Left lung (tissue), 10 donors: Measurements from ENCODE around the gene FDCSP. TPM values are rescaled to one million over a fixed set of nuclear protein-coding genes. Genes with fewer than 3 reads are reported as not detected.

Source experiments
- ATAC-seq: fragments of 200-7000 bp; cut with Tn5 transposase; one replicate; pipeline ENCODE4 v1.9.1; 2020; ENCODE audit warnings: moderate library complexity
- DNase-seq, 4 donors: peaks; one replicate each; pipeline ENCODE4 v3.0.0-alpha.2; 2013 to 2020
- H3K27ac ChIP-seq, 2 donors: fragments of 200-600 bp; sonication (generic) in 1 of 2; one replicate each; pipeline versions ENCODE4 v1.5.0 to v1.8.0; 2020 to 2021
- H3K27me3 ChIP-seq, 2 donors: fragments of 200-600 bp; sonication (generic) in 1 of 2; one replicate each; pipeline versions ENCODE4 v1.5.0 to v1.8.0; 2020 to 2021
- H3K36me3 ChIP-seq, 2 donors: fragments of 200-600 bp; sonication (generic) in 1 of 2; one replicate each; pipeline versions ENCODE4 v1.5.0 to v1.8.0; 2020 to 2021
- H3K4me1 ChIP-seq, 2 donors: fragments of 200-600 bp; one replicate each; pipeline ENCODE4 v1.8.0; 2021
- H3K4me3 ChIP-seq, 2 donors: fragments of 200-600 bp; sonication (generic) in 1 of 2; one replicate each; pipeline versions ENCODE4 v1.5.0 to v1.8.0; 2020 to 2021; ENCODE audit warnings: mild to moderate bottlenecking in 1 of 2
- H3K9me3 ChIP-seq, 2 donors: fragments of 200-600 bp; sonication (generic) in 1 of 2; one replicate each; pipeline versions ENCODE4 v1.5.0 to v1.8.0; 2020 to 2021
- intact Hi-C, 2 donors: fragments of 100-400 bp; cut with DNase I; formaldehyde crosslinking; loops; one replicate each; pipeline versions ENCODE4 v1.11.2 to v1.14.2; 2022
- polyA plus RNA-seq, 6 donors: library from polyadenylated mRNA; unstranded; fragments of 120-200 nt; gene quantifications; one replicate each; pipeline ENCODE4 v1.2.1, GENCODE V29; 2013; ENCODE audit not compliant: insufficient read length in 6 of 6
- total RNA-seq, 2 donors: library from RNA; stranded (reverse); fragmentation: NEBNext Ultra II Directional; extraction: Animal tissue kit (Norgen Biotek cat#: 25700); gene quantifications; one replicate each; pipeline ENCODE4 v1.2.1, GENCODE V29; 2021
- TF ChIP-seq, protein P1 (sequence below), 2 donors: fragments of 200-600 bp; sonication (generic) in 1 of 2; IDR thresholded peaks; one replicate each; pipeline versions ENCODE4 v1.5.0 to v1.8.0; 2021; ENCODE audit warnings: antibody characterized with exemption in 2 of 2
- donor health status: DM: no; HTN: yes; CAD: no.
- donor health status: DM: no; HTN: no; CAD: no.

The FDCSP gene
- total and polyA plus RNA-seq, 8 donors: not detected

DNA sequence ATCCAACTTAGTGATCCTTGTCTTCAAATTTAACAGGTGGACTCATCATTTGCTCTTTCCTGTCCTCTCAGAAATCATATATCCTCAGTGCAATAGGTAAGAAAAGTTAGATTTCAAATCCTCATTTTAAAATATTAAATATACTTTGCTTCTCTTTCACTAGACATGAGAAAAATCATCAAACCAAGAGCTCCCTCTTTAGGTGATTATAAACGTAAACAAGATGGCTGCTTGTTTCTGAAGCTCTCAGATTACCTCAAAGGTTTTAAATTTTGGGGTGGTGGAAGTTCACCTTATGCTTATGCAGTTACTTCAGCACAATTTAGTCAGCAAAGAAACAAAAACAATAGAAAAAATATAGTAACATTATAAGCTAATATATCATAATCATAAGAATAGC is 43.8 kb downstream of the FDCSP start:
- DNase-seq (peak in 1 of 4 donors; percentile 22), ATAC-seq (no peak)
- no peaks in the 10 kb centered on the region for H3K36me3 ChIP-seq
- H3K9me3 ChIP-seq: no peaks in the 10 kb centered on the region
- intact Hi-C loops: no loop called here
- H3K27me3 ChIP-seq: no peaks in the 10 kb centered on the region
- TF ChIP-seq, protein P1, sequence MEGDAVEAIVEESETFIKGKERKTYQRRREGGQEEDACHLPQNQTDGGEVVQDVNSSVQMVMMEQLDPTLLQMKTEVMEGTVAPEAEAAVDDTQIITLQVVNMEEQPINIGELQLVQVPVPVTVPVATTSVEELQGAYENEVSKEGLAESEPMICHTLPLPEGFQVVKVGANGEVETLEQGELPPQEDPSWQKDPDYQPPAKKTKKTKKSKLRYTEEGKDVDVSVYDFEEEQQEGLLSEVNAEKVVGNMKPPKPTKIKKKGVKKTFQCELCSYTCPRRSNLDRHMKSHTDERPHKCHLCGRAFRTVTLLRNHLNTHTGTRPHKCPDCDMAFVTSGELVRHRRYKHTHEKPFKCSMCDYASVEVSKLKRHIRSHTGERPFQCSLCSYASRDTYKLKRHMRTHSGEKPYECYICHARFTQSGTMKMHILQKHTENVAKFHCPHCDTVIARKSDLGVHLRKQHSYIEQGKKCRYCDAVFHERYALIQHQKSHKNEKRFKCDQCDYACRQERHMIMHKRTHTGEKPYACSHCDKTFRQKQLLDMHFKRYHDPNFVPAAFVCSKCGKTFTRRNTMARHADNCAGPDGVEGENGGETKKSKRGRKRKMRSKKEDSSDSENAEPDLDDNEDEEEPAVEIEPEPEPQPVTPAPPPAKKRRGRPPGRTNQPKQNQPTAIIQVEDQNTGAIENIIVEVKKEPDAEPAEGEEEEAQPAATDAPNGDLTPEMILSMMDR (IDR thresholded peaks at IDR 0.05): no peak
- H3K27ac ChIP-seq: no peak overlapping the region
- no peaks in the 10 kb centered on the region for H3K4me1 ChIP-seq
- no peak overlapping the region for H3K4me3 ChIP-seq

DNA sequence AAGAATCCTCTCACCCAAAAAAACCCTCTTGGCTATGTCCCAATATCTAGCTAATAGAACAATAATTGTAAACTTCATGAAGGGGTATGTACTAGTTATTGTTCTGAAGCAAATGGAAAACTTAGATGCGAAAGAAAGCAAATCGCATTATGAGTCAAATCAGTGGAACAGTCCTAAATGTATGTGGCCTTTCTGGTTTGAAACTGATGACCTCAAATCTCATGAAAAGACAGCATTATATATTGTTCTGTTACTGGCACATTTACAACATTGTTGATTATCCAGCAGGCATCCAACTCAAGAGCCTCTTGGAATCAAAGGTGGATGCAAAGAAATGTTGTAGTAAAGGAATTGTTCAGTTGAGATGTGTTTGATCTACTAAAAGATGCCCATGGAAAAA is 51.2 kb downstream of the FDCSP start:
- ATAC-seq (no peak), DNase-seq (no peak)
- TF ChIP-seq, protein P1 (IDR thresholded peaks at IDR 0.05): no peak
- intact Hi-C loops: no loop called here
- Histone ChIP-seq H3K36me3 (no peaks in the 10 kb centered on the region), H3K27me3 (no peaks in the 10 kb centered on the region), H3K27ac (no peak overlapping the region), H3K9me3 (peaks cover 0 to 5% of the 10 kb centered on the region in 2 donors), H3K4me1 (no peaks in the 10 kb centered on the region), H3K4me3 (no peak overlapping the region)

DNA sequence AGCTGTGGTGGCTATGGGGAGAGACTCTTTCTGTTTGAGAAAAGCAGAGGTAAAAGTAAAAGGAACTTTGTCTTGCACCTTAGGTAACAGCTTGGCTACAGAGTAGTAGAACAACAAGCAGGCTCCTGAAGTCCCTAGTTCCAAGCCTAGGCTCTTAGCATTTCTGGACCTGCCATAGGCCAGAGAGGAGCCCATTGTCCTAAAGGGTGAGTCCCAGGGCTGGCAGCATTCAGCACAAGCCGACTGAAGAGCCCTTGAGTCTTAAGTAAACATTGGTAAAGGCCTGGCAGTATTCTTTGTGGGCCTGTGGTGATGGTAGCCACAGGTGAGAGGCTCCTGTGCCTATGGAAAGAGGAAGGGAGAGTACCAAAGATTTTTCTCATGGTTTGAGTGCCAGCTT is 54.6 kb downstream of the FDCSP start:
- Histone ChIP-seq H3K36me3 (no peaks in the 10 kb centered on the region), H3K4me3 (no peak overlapping the region), H3K27me3 (no peaks in the 10 kb centered on the region), H3K9me3 (peaks cover 0 to 5% of the 10 kb centered on the region in 2 donors), H3K27ac (no peak overlapping the region), H3K4me1 (no peaks in the 10 kb centered on the region)
- intact Hi-C loops: no loop called here
- TF ChIP-seq, protein P1 (IDR thresholded peaks at IDR 0.05): no peak
- DNase-seq: peak in 1 of 4 donors; percentile 53
- peak; percentile 99 for ATAC-seq

Other genes starting within 250 kb of the FDCSP start
- not detected for gene STATH, start 230.2 kb upstream of the FDCSP start, total RNA-seq
- gene STATH, start 230.2 kb upstream of the FDCSP start, polyA plus RNA-seq: not detected
- not detected for gene HTN3, start 197.7 kb upstream of the FDCSP start, total RNA-seq
- not detected for gene HTN3, start 197.7 kb upstream of the FDCSP start, polyA plus RNA-seq
- gene HTN1, start 175.7 kb upstream of the FDCSP start, total RNA-seq: not detected
- under 1 TPM in 3 of 6 donors, not detected in 3; 0.05 to 0.06 (median 0.06) TPM for gene HTN1, start 175.7 kb upstream of the FDCSP start, polyA plus RNA-seq
- gene PRR27, start 71.9 kb upstream of the FDCSP start, total RNA-seq: not detected
- under 1 TPM; 0.03 to 0.18 (median 0.12) TPM for gene PRR27, start 71.9 kb upstream of the FDCSP start, polyA plus RNA-seq
- 1 to 10 TPM; 3.5 to 5.0 TPM for gene ODAM, start 30.4 kb upstream of the FDCSP start, total RNA-seq
- gene ODAM, start 30.4 kb upstream of the FDCSP start, polyA plus RNA-seq: 10 to 100 TPM; 11.3 to 19.7 (median 16.0) TPM
- not detected for gene CSN3, start 16.5 kb downstream of the FDCSP start, total RNA-seq
- gene CSN3, start 16.5 kb downstream of the FDCSP start, polyA plus RNA-seq: not detected
- not detected for gene CABS1, start 108.9 kb downstream of the FDCSP start, total RNA-seq
- not detected for gene CABS1, start 108.9 kb downstream of the FDCSP start, polyA plus RNA-seq
- not detected for gene SMR3A, start 134.6 kb downstream of the FDCSP start, total RNA-seq
- not detected for gene SMR3A, start 134.6 kb downstream of the FDCSP start, polyA plus RNA-seq
- not detected for gene SMR3B, start 157.0 kb downstream of the FDCSP start, total RNA-seq
- not detected for gene SMR3B, start 157.0 kb downstream of the FDCSP start, polyA plus RNA-seq
- gene OPRPN, start 171.8 kb downstream of the FDCSP start, total RNA-seq: not detected
- gene OPRPN, start 171.8 kb downstream of the FDCSP start, polyA plus RNA-seq: not detected
- gene MUC7, start 246.1 kb downstream of the FDCSP start, total RNA-seq: not detected
- not detected for gene MUC7, start 246.1 kb downstream of the FDCSP start, polyA plus RNA-seq